IMR-90 (cell line): ENCODE results near the gene ENDOU. TPM values are rescaled to one million over a fixed set of nuclear protein-coding genes. Genes with fewer than 3 reads are reported as not detected.

ENCODE experiments used
- ATAC-seq: fragments of 200-7000 bp; cut with Tn5 transposase; 2 replicates; pipeline ENCODE4 v1.9.1; 2020; ENCODE audit warnings: low read depth, mild to moderate bottlenecking, moderate library complexity
- BruUV-seq: library from RNA; stranded (reverse); fragments of 400-500 nt; replicated peaks from 2 replicates; lab custom pipeline; 2021; lab: Mats Ljungman, UMichigan
- CTCF ChIA-PET: fragments of 300-600 bp; formaldehyde crosslinking; extraction: SDS; loops from one replicate; lab custom pipeline; 2021; ENCODE audit warnings: antibody characterized with exemption; lab: Yijun Ruan, JAX
- POLR2A ChIA-PET: fragments of 300-600 bp; sonication (Branson Sonifier 250); formaldehyde crosslinking; loops from one replicate; lab custom pipeline; 2022; ENCODE audit warnings: antibody characterized with exemption; ENCODE audit not compliant: unreplicated experiment; lab: Charles Lee
- DNase-seq: peaks from one replicate; pipeline ENCODE4 v3.0.0; 2013
- H2AFZ ChIP-seq: replicated peaks from 2 replicates; pipeline ENCODE3; 2013; ENCODE audit warnings: low read length, mild to moderate bottlenecking; ENCODE audit not compliant: poor library complexity
- H2AK5ac ChIP-seq: 2 replicates; pipeline ENCODE4 v1.6.1; 2013; ENCODE audit warnings: low read depth, low read length, inconsistent platforms
- H2AK9ac ChIP-seq: replicated peaks from 2 replicates; pipeline ENCODE3; 2013; ENCODE audit warnings: mild to moderate bottlenecking, low read depth, low read length, moderate library complexity; ENCODE audit not compliant: poor library complexity
- H2BK120ac ChIP-seq: 2 replicates; pipeline ENCODE4 v1.6.1; 2013; ENCODE audit warnings: low read depth, low read length, inconsistent platforms
- H2BK15ac ChIP-seq: 3 replicates; pipeline ENCODE4 v1.6.1; 2013; ENCODE audit warnings: low read depth, low read length, inconsistent platforms
- H2BK20ac ChIP-seq: 2 replicates; pipeline ENCODE4 v1.6.1; 2013; ENCODE audit warnings: low read depth, mild to moderate bottlenecking, inconsistent platforms, low read length, moderate library complexity
- H2BK5ac ChIP-seq: 2 replicates; pipeline ENCODE4 v1.6.1; 2013; ENCODE audit warnings: mild to moderate bottlenecking, low read depth, low read length, inconsistent platforms; ENCODE audit not compliant: poor library complexity, severe bottlenecking
- H3K14ac ChIP-seq: replicated peaks from 2 replicates; pipeline ENCODE4 v1.6.1; 2013; ENCODE audit warnings: low read depth, low read length, inconsistent platforms
- H3K18ac ChIP-seq: 2 replicates; pipeline ENCODE4 v1.6.1; 2013; ENCODE audit warnings: low read depth, low read length, control low read depth
- H3K23ac ChIP-seq: 2 replicates; pipeline ENCODE4 v1.6.1; 2013; ENCODE audit warnings: low read depth, low read length, inconsistent platforms
- H3K27ac ChIP-seq: 2 replicates; pipeline ENCODE4 v1.5.1; 2013; ENCODE audit warnings: mild to moderate bottlenecking, control low read depth, low read length; ENCODE audit not compliant: insufficient read depth
- H3K27me3 ChIP-seq: 2 replicates; pipeline ENCODE4 v1.6.1; 2013; ENCODE audit warnings: low read length; ENCODE audit not compliant: control insufficient read depth, insufficient read depth
- H3K36me3 ChIP-seq: 2 replicates; pipeline ENCODE4 v1.6.1; 2013; ENCODE audit warnings: low read length, mixed read lengths; ENCODE audit not compliant: control insufficient read depth, insufficient read depth
- H3K4ac ChIP-seq: 2 replicates; pipeline ENCODE4 v1.6.1; 2013; ENCODE audit warnings: low read depth, low read length, inconsistent platforms
- H3K4me1 ChIP-seq: 2 replicates; pipeline ENCODE4 v1.6.1; 2013; ENCODE audit warnings: low read length, mixed read lengths; ENCODE audit not compliant: control insufficient read depth, insufficient read depth
- H3K4me2 ChIP-seq: 2 replicates; pipeline ENCODE4 v1.6.1; 2013; ENCODE audit warnings: low read depth, mild to moderate bottlenecking, control low read depth, low read length, moderate library complexity
- H3K4me3 ChIP-seq: 2 replicates; pipeline ENCODE4 v1.5.1; 2013; ENCODE audit warnings: low read depth, mild to moderate bottlenecking, control low read depth, low read length, moderate library complexity; ENCODE audit not compliant: insufficient read depth
- H3K56ac ChIP-seq: 2 replicates; pipeline ENCODE4 v1.6.1; 2013; ENCODE audit warnings: low read length, inconsistent platforms; ENCODE audit not compliant: insufficient read depth; ENCODE audit errors: extremely low read depth
- H3K79me1 ChIP-seq, 2 experiments: 2 replicates each; pipeline ENCODE4 v1.6.1; 2013; ENCODE audit warnings: low read length in 2 of 2, inconsistent platforms in 1 of 2, low read depth in 1 of 2
- H3K9ac ChIP-seq: 2 replicates; pipeline ENCODE4 v1.6.1; 2013; ENCODE audit warnings: low read depth, low read length, control low read depth
- H3K9me1 ChIP-seq: 2 replicates; pipeline ENCODE4 v1.6.1; 2013; ENCODE audit warnings: low read length, inconsistent platforms; ENCODE audit not compliant: insufficient read depth
- H3K9me3 ChIP-seq: 2 replicates; pipeline ENCODE4 v1.6.1; 2013; ENCODE audit warnings: low read length; ENCODE audit not compliant: control insufficient read depth, insufficient read depth
- H4K20me1 ChIP-seq: 2 replicates; pipeline ENCODE4 v1.6.1; 2013; ENCODE audit warnings: low read length, inconsistent platforms; ENCODE audit not compliant: insufficient read depth
- H4K5ac ChIP-seq: 2 replicates; pipeline ENCODE4 v1.6.1; 2013; ENCODE audit warnings: mild to moderate bottlenecking, low read depth, low read length, control low read depth
- H4K8ac ChIP-seq, 2 experiments: 2 replicates each; pipeline ENCODE4 v1.6.1; 2013; ENCODE audit warnings: low read depth in 2 of 2, low read length in 2 of 2, control low read depth in 1 of 2, inconsistent platforms in 1 of 2
- H4K91ac ChIP-seq: 2 replicates; pipeline ENCODE4 v1.6.1; 2013; ENCODE audit warnings: low read depth, low read length, inconsistent platforms; ENCODE audit not compliant: insufficient read depth
- BHLHE40 ChIP-seq: fragments of 150-350 bp; IDR thresholded peaks from 2 replicates; pipeline ENCODE4 v1.6.1; 2016; ENCODE audit warnings: mild to moderate bottlenecking, low read depth, low read length
- CEBPB ChIP-seq: IDR thresholded peaks from 2 replicates; pipeline ENCODE4 v1.6.1; 2012; ENCODE audit warnings: low read depth, low read length, improper control_type of control experiment
- FOS ChIP-seq: fragments of 150-350 bp; IDR thresholded peaks from 2 replicates; pipeline ENCODE4 v1.6.1; 2016; ENCODE audit warnings: low read depth, low read length
- MAFK ChIP-seq: IDR thresholded peaks from 2 replicates; pipeline ENCODE4 v1.6.1; 2012; ENCODE audit warnings: low read depth, low read length, improper control_type of control experiment
- MAZ ChIP-seq: IDR thresholded peaks from 2 replicates; pipeline ENCODE4 v1.6.1; 2012; ENCODE audit warnings: low read depth, mild to moderate bottlenecking, low read length, improper control_type of control experiment, moderate library complexity, borderline replicate concordance
- MXI1 ChIP-seq: IDR thresholded peaks from 2 replicates; pipeline ENCODE4 v1.6.1; 2012; ENCODE audit warnings: low read depth, mild to moderate bottlenecking, low read length, moderate library complexity, borderline replicate concordance
- NFE2L2 ChIP-seq: fragments of 150-350 bp; IDR thresholded peaks from 2 replicates; pipeline ENCODE4 v1.6.1; 2016; ENCODE audit warnings: low read depth, mild to moderate bottlenecking, low read length
- RAD21 ChIP-seq: IDR thresholded peaks from 2 replicates; pipeline ENCODE4 v1.6.1; 2012; ENCODE audit warnings: low read length, improper control_type of control experiment
- RCOR1 ChIP-seq: IDR thresholded peaks from 2 replicates; pipeline ENCODE4 v1.6.1; 2012; ENCODE audit warnings: mild to moderate bottlenecking, low read length, improper control_type of control experiment; ENCODE audit not compliant: insufficient replicate concordance
- RFX5 ChIP-seq: IDR thresholded peaks from 2 replicates; pipeline ENCODE4 v1.8.0; 2012; ENCODE audit warnings: low read depth, mild to moderate bottlenecking, low read length, moderate library complexity
- SMC3 ChIP-seq: fragments of 150-350 bp; IDR thresholded peaks from 2 replicates; pipeline ENCODE4 v1.6.1; 2016; ENCODE audit warnings: low read depth, mild to moderate bottlenecking, antibody characterized with exemption, low read length, moderate library complexity
- USF2 ChIP-seq: fragments of 150-350 bp; IDR thresholded peaks from 2 replicates; pipeline ENCODE4 v1.6.1; 2017; ENCODE audit warnings: mild to moderate bottlenecking, antibody characterized with exemption, low read length, low read depth
- dilution Hi-C: fragments of 300-500 bp; cut with HindIII; formaldehyde crosslinking; loops from one replicate; pipeline ENCODE4 v1.14.3; 2018; ENCODE audit warnings: low sequenced_read_pairs; ENCODE audit not compliant: unreplicated experiment
- in situ Hi-C: fragments of 300-500 bp; cut with MboI; formaldehyde crosslinking; loops from 3 replicates; pipeline ENCODE4 v1.14.3; 2019; ENCODE audit warnings: low sequenced_read_pairs, inconsistent platforms, mixed read lengths
- intact Hi-C: fragments of 100-400 bp; cut with micrococcal nuclease; formaldehyde crosslinking; loops from 2 replicates; pipeline ENCODE4 v1.10.0; 2022
- polyA plus RNA-seq, 3 experiments: library from polyadenylated mRNA; depleted of rRNA; stranded (reverse); fragments of >200 nt; gene quantifications; 2 replicates each; pipeline ENCODE4 v1.2.3, GENCODE V29; 2012; ENCODE audit warnings: low replicate concordance in 1 of 3
- total RNA-seq: library from RNA; depleted of rRNA; stranded (reverse); fragments of >200 nt; gene quantifications from 2 replicates; pipeline ENCODE4 v1.2.3, GENCODE V29; 2012
- TF ChIP-seq, protein P1 (sequence below): conservative IDR thresholded peaks from 2 replicates; pipeline ENCODE4 v1.5.1; 2012; ENCODE audit warnings: mild to moderate bottlenecking, low read depth, low read length, improper control_type of control experiment
- TF ChIP-seq, protein P2 (sequence below): fragments of 150-350 bp; IDR thresholded peaks from 2 replicates; pipeline ENCODE4 v1.6.1; 2016; ENCODE audit warnings: low read depth, mild to moderate bottlenecking, low read length, moderate library complexity, borderline replicate concordance

The ENDOU gene
- total and polyA plus RNA-seq, 2 of the 4 experiments (the other 2 are of a cell fraction) = under 0.01 to 0.09 TPM

DNA sequence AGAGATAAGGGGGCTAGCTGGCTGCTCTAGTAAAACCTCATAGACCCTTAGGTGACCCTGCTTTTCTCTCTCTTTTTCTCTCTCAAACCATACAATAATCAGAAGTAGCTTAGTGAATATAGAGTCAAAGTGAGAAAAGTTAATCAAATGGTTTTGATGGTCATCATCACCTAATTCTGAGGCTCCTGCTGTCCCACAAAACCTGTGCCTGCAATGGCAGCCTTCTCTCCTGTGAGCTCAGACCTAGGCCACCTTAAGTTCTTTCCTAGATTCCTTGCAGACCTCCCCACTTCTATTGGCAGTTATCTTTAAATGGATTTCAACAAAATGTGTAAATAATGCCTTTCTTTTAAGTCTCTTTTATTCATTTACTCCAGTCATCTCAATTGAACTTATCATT is 17.9 kb downstream of the ENDOU start:
- dilution Hi-C loops = no loop called here

More for the DNA sequence above, 17.9 kb downstream of the ENDOU start:
- no peak for TF ChIP-seq FOS
- no peak for TF ChIP-seq USF2
- TF ChIP-seq NFE2L2 = no peak
- TF ChIP-seq, protein P1, sequence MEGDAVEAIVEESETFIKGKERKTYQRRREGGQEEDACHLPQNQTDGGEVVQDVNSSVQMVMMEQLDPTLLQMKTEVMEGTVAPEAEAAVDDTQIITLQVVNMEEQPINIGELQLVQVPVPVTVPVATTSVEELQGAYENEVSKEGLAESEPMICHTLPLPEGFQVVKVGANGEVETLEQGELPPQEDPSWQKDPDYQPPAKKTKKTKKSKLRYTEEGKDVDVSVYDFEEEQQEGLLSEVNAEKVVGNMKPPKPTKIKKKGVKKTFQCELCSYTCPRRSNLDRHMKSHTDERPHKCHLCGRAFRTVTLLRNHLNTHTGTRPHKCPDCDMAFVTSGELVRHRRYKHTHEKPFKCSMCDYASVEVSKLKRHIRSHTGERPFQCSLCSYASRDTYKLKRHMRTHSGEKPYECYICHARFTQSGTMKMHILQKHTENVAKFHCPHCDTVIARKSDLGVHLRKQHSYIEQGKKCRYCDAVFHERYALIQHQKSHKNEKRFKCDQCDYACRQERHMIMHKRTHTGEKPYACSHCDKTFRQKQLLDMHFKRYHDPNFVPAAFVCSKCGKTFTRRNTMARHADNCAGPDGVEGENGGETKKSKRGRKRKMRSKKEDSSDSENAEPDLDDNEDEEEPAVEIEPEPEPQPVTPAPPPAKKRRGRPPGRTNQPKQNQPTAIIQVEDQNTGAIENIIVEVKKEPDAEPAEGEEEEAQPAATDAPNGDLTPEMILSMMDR = no peak
- no peak for TF ChIP-seq MAFK
- no peak for TF ChIP-seq MAZ
- TF ChIP-seq CEBPB = no peak
- TF ChIP-seq RFX5 = no peak
- no peak for TF ChIP-seq BHLHE40
- TF ChIP-seq SMC3 = no peak
- no peak for TF ChIP-seq MXI1
- no peak for TF ChIP-seq RAD21
- no peak for TF ChIP-seq RCOR1
- TF ChIP-seq, protein P2, sequence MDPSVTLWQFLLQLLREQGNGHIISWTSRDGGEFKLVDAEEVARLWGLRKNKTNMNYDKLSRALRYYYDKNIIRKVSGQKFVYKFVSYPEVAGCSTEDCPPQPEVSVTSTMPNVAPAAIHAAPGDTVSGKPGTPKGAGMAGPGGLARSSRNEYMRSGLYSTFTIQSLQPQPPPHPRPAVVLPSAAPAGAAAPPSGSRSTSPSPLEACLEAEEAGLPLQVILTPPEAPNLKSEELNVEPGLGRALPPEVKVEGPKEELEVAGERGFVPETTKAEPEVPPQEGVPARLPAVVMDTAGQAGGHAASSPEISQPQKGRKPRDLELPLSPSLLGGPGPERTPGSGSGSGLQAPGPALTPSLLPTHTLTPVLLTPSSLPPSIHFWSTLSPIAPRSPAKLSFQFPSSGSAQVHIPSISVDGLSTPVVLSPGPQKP = no peak
- ChIA-PET CTCF (interaction anchor here (0.6 to 1.8 kb wide), 3 partner anchors 8 to 197 kb away, joined by 3 to 7 read pairs (median 3); partner anchors contain the start of gene VDR), POLR2A (no interaction called here)
- Histone ChIP-seq H4K91ac (no peak overlapping the region), H2BK20ac (no peak overlapping the region), H3K9me1 (peaks cover 9% of the 10 kb centered on the region; the same call in 1 of the 2 replicates), H3K14ac (no peak overlapping the region), H2BK5ac (no peak overlapping the region), H2AK9ac (no peak overlapping the region), H3K9me3 (no peaks in the 10 kb centered on the region), H2AK5ac (no peak overlapping the region), H3K23ac (0 out of 2 replicates have a peak overlapping the region, but pooled peaks have one; percentile 43), H3K56ac (no peak overlapping the region), H3K27ac (no peak overlapping the region), H2BK15ac (no peak overlapping the region; the same call in 2 of the 3 replicates), H3K4me2 (no peak overlapping the region), H2BK120ac (no peak overlapping the region), H3K9ac (no peak overlapping the region), H4K5ac (no peak overlapping the region), H4K20me1 (peaks cover 4% of the 10 kb centered on the region; the same call in 1 of the 2 replicates), H4K8ac (no peak overlapping the region), H3K4me1 (no peaks in the 10 kb centered on the region; the same call in 1 of the 2 replicates), H3K4me3 (no peak overlapping the region), H3K18ac (no peak overlapping the region), H2AFZ (no peak overlapping the region), H3K36me3 (no peaks in the 10 kb centered on the region), H3K4ac (no peak overlapping the region), H3K27me3 (no peaks in the 10 kb centered on the region), H3K79me1 (peaks cover 15 to 37% of the 10 kb centered on the region in 2 experiments)
- BruUV-seq = no TSS peak
- DNase-seq (no peak), ATAC-seq (no peak)
- intact Hi-C loops (no loop called here), in situ Hi-C loops (no loop called here)
